Right ventricle myocardium inferior (tissue), 1 donor: ENCODE measurements around the gene IGSF21. TPM values are rescaled to one million over a fixed set of nuclear protein-coding genes. Genes with fewer than 3 reads are reported as not detected.
"Not testable (repeated sequence)": the region's sequence is repeated elsewhere in the genome, so short reads cannot be mapped to it uniquely, and the experiment has no call there.

ENCODE experiments used
- ATAC-seq: fragments of 200-7000 bp; cut with Tn5 transposase; one replicate; pipeline ENCODE4 v1.9.1; 2020; ENCODE audit warnings: mild to moderate bottlenecking, moderate library complexity
- DNase-seq: peaks from one replicate; pipeline ENCODE4 v3.0.0; 2021; ENCODE audit errors: missing footprints
- intact Hi-C: fragments of 100-400 bp; cut with DNase I; formaldehyde crosslinking; loops from one replicate; pipeline ENCODE4 v1.11.0; 2022
- total RNA-seq: library from RNA; stranded (reverse); fragmentation: NEBNext Ultra II Directional; extraction: Animal tissue kit (Norgen Biotek cat#: 25700); gene quantifications from one replicate; pipeline ENCODE4 v1.2.1, GENCODE V29; 2021
- donor health status: DM: no; HTN: yes; CAD: no; lungs with severe emphysema.

The IGSF21 gene
- total RNA-seq, 1 donor from 2014 or later: 1.6 TPM

- intact Hi-C loops: no loop called here
- ATAC-seq (no peak), DNase-seq (no peak)
Observed at GRCh38 chr1:18413541-18414305, 306.1 kb downstream of the IGSF21 start.

GRCh38 chr1:18414321-18414720 lies 306.7 kb downstream of the IGSF21 start:
- intact Hi-C loops: no loop called here
- no peak for DNase-seq
- ATAC-seq: no peak

GRCh38 chr1:18414872-18415447 lies 307.4 kb downstream of the IGSF21 start:
- ATAC-seq (no peak), DNase-seq (no peak)
- intact Hi-C loops: no loop called here

GRCh38 chr1:18415448-18416027 lies 307.9 kb downstream of the IGSF21 start:
- DNase-seq: no peak
- intact Hi-C loops: no loop called here
- ATAC-seq: no peak

- ATAC-seq, DNase-seq, intact Hi-C loops: not testable (repeated sequence)
Observed at GRCh38 chr1:18416126-18416525, 308.5 kb downstream of the IGSF21 start.

GRCh38 chr1:18417316-18418269 lies 310.0 kb downstream of the IGSF21 start:
- no peak for DNase-seq
- no peak for ATAC-seq
- intact Hi-C loops: no loop called here

GRCh38 chr1:18419113-18419844 lies 311.7 kb downstream of the IGSF21 start:
- DNase-seq (no peak), ATAC-seq (no peak)
- intact Hi-C loops: no loop called here

GRCh38 chr1:18419845-18420184 lies 312.2 kb downstream of the IGSF21 start:
- no peak for DNase-seq

GRCh38 chr1:18422076-18422777 lies 314.6 kb downstream of the IGSF21 start:
- intact Hi-C loops: no loop called here
- no peak for DNase-seq

More at GRCh38 chr1:18419845-18420184, 312.2 kb downstream of the IGSF21 start:
- no peak for ATAC-seq
- intact Hi-C loops: no loop called here

GRCh38 chr1:18422954-18423353 lies 315.4 kb downstream of the IGSF21 start:
- no peak for ATAC-seq
- intact Hi-C loops: no loop called here

More at GRCh38 chr1:18422076-18422777, 314.6 kb downstream of the IGSF21 start:
- ATAC-seq: no peak

GRCh38 chr1:18426580-18426979 lies 319.0 kb downstream of the IGSF21 start:
- DNase-seq (no peak), ATAC-seq (no peak)
- intact Hi-C loops: no loop called here

More at GRCh38 chr1:18422954-18423353, 315.4 kb downstream of the IGSF21 start:
- DNase-seq: no peak
